ENCODE measurements around the gene CSRP1. TPM values are rescaled to one million over a fixed set of nuclear protein-coding genes. Genes with fewer than 3 reads are reported as not detected.

Gene CSRP1
- total and polyA plus RNA-seq, 2 of the 13 experiments (the other 11 are each of a cell fraction or from before 2014, with no cell fraction given): 17.7 to 68.9 TPM

GRCh38 chr1:201495551-201496295 is 11.2 kb downstream of the CSRP1 start (continued):
- TF ChIP-seq ZNF646 (CRISPR knock-in tag; IDR thresholded peaks at IDR 0.05) (no peak), ZNF891 (CRISPR knock-in tag; IDR thresholded peaks at IDR 0.05) (no peak), ZNF329 (CRISPR knock-in tag; IDR thresholded peaks at IDR 0.05; ENCODE audit: low read depth) (no peak), ETV5 (CRISPR knock-in tag; IDR thresholded peaks at IDR 0.05; ENCODE audit: borderline replicate concordance) (no peak; the same call in 1 of the 2 replicates), HDAC6 (IDR thresholded peaks at IDR 0.05; ENCODE audit: low read depth, low read length) (no peak), ATM (IDR thresholded peaks at IDR 0.05; ENCODE audit: borderline replicate concordance) (no peak), ZBTB7B (CRISPR knock-in tag; IDR thresholded peaks at IDR 0.05) (no peak), DPF2 (CRISPR knock-in tag; IDR thresholded peaks at IDR 0.05; ENCODE audit: borderline replicate concordance, low read depth) (0 out of 2 replicates have a peak, but pooled peaks have one; percentile 21), PAXIP1 (CRISPR knock-in tag; conservative IDR thresholded peaks at IDR 0.05) (peak; percentile 88), MXI1 (IDR thresholded peaks at IDR 0.05; ENCODE audit: borderline replicate concordance, low read depth, low read length) (no peak), ZNF574 (CRISPR knock-in tag; IDR thresholded peaks at IDR 0.05) (no peak), ZNF33B (CRISPR knock-in tag; IDR thresholded peaks at IDR 0.05) (no peak), ZFP1 (CRISPR knock-in tag; IDR thresholded peaks at IDR 0.05) (no peak), GATAD1 (CRISPR knock-in tag; IDR thresholded peaks at IDR 0.05) (no peak), IKZF1 (IDR thresholded peaks at IDR 0.05) (no peak)
- TF ChIP-seq, protein P1, sequence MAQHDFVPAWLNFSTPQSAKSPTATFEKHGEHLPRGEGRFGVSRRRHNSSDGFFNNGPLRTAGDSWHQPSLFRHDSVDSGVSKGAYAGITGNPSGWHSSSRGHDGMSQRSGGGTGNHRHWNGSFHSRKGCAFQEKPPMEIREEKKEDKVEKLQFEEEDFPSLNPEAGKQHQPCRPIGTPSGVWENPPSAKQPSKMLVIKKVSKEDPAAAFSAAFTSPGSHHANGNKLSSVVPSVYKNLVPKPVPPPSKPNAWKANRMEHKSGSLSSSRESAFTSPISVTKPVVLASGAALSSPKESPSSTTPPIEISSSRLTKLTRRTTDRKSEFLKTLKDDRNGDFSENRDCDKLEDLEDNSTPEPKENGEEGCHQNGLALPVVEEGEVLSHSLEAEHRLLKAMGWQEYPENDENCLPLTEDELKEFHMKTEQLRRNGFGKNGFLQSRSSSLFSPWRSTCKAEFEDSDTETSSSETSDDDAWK (CRISPR knock-in tag; IDR thresholded peaks at IDR 0.05): no peak
